GM18505 (cell line): Measurements from ENCODE around the gene XRCC4.

Experiments
- ATAC-seq: cut with Tn5 transposase; IDR thresholded peaks from one replicate; pipeline ENCODE4 v1.9.1; 2021; ENCODE audit not compliant: unreplicated experiment
- POLR2A ChIP-seq: IDR thresholded peaks from 4 replicates; pipeline ENCODE4 v1.6.1; 2011; ENCODE audit warnings: borderline replicate concordance; ENCODE audit not compliant: insufficient read depth, insufficient read length; ENCODE audit errors: extremely low read depth

Gene XRCC4

GRCh38 chr5:83090169-83090568 is 12.8 kb downstream of the XRCC4 start:
- TF ChIP-seq POLR2A = no peak
- no peak for ATAC-seq

GRCh38 chr5:83092619-83093018 is 15.3 kb downstream of the XRCC4 start:
- no peak for TF ChIP-seq POLR2A
- ATAC-seq = no peak

DNA sequence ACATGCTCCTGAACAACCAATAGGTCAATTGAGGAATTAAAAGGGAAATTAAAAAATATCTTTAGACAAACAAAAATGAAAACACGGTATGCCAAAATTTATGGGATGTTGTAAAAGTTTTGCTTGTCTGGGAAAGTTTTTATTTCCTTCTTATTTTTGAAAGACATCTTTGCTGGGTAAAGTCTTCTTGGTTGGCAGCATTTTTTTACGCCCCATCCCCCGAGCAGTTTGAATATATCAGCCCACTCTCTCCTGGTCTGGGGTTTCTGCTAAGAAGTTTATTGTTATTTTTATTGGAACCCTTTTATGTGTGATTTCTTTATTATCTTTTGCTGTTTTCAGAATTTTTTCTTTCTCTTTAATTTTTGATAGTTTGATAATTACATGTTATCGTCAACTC is 16.3 kb downstream of the XRCC4 start:
- ATAC-seq = no peak
- TF ChIP-seq POLR2A = no peak

- ATAC-seq = no peak
These were observed 18.0 kb downstream of the XRCC4 start for GRCh38 chr5:83095163-83095956.

GRCh38 chr5:83095957-83096539 is 18.7 kb downstream of the XRCC4 start:
- no peak for TF ChIP-seq POLR2A
- ATAC-seq = no peak

More at GRCh38 chr5:83095163-83095956, 18.0 kb downstream of the XRCC4 start:
- TF ChIP-seq POLR2A = no peak

GRCh38 chr5:83096660-83097339 is 19.5 kb downstream of the XRCC4 start:
- TF ChIP-seq POLR2A = no peak
- ATAC-seq = no peak

DNA sequence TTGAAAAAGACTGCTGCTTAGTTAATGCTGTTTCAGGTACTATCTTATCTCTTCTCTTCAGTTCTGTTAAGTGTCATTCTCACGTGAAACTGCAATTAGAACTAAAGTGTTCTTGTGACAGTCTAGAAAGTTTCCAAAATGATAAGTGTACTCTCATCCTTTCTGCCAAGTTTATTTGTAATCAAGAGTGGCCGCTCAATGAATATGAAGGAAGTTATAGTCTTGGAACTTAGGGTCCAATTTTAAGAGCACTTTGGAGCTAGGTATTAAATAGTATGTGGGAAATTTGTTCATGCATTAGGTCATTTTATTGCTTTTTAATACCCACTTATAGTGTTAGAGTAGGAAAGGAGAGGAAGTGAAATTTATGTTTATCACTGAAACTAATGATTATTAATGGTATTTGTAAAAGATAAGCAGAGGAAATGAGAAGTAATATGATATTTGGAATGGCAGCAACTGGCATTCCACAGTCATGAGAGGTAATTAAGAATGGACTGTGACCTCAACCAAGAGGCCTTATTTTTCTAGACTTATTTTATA is 20.4 kb downstream of the XRCC4 start:
- no peak for TF ChIP-seq POLR2A
- peak; percentile 57 for ATAC-seq

- TF ChIP-seq POLR2A = no peak
- no peak for ATAC-seq
These were observed 21.7 kb downstream of the XRCC4 start for GRCh38 chr5:83099001-83099400.

DNA sequence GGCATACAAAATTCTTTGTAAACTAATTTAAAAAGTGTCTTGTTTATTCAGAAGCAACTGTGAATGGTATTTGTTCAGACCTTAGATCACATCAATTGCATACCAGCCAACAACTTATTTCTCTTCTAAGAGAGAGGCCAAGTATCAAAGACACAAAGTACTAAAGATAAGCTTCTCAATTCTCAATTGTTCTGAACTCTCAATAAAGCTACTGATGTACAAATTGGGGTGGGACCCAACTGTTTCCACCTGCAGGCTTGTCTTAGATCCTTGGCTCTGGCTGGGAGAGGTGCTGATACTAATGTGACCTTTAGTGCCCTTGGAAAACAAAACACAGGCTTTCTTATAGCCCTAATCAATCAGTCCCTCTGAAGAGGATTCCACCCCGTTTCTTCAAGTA is 22.1 kb downstream of the XRCC4 start:
- ATAC-seq = no peak
- no peak for TF ChIP-seq POLR2A

DNA sequence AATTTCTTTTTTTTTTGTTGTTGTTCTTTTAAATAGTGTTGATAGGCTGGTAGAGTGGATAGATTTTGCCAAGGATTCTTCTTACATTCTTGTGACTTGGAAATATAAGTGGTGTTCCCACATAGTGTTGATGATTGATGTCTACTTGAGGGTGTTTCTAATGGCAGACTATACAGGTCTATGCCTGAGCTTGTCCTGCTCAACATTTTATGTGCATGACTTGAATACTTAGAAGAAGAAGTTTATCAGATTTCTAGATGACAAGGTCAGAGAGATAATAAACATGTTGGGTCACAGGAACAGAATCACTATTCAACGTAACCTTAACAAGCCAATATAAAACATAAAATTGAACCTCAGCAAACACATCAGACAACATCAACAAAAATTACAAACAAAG is 24.2 kb downstream of the XRCC4 start:
- TF ChIP-seq POLR2A = no peak
- no peak for ATAC-seq

- TF ChIP-seq POLR2A = no peak
- no peak for ATAC-seq
These were observed 25.1 kb downstream of the XRCC4 start for GRCh38 chr5:83102364-83102980.

DNA sequence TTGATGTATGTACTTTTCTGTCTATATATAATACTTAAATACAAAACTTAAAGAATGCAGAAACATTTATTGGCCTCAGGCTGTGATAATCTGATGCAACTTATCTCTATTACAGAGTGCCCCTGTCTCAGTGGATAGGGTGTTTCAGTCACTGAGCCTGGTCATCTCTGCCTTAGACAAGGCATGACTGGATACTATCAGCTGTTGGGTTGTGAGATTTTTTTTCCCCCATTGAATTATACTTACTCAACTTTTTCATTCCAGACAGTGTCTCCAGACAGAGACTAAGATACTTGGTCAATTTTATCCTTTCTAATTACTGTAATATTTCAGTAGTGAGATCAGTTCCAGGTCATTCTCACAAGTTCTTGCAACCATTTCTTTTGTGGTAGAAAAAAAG is 26.7 kb downstream of the XRCC4 start:
- TF ChIP-seq POLR2A = no peak
- ATAC-seq = no peak
